Activated CD8-positive, alpha-beta T cell treated with anti-CD3 and anti-CD28 coated beads for 36 hours (primary cell): ENCODE measurements around the gene C5orf46. TPM values are rescaled to one million over a fixed set of nuclear protein-coding genes. Genes with fewer than 3 reads are reported as not detected.

Experiments
- ATAC-seq: fragments of 200-7000 bp; cut with Tn5 transposase; one replicate; pipeline ENCODE4 v1.10.0; 2021; ENCODE audit warnings: mild to moderate bottlenecking, moderate library complexity
- CTCF ChIA-PET: fragments of 350-600 bp; sonication (Branson Sonifier 250); formaldehyde crosslinking; loops from one replicate; lab custom pipeline; 2021; ENCODE audit warnings: antibody characterized with exemption; lab: Charles Lee
- POLR2A ChIA-PET: fragments of 350-600 bp; sonication (Branson Sonifier 250); formaldehyde crosslinking; loops from one replicate; lab custom pipeline; 2021; ENCODE audit warnings: antibody characterized with exemption; lab: Charles Lee
- DNase-seq: peaks from one replicate; pipeline ENCODE4 v3.0.0-alpha.2; 2020
- H3K27ac Mint-ChIP-seq: one replicate; pipeline ENCODE4 v1.8.0; 2021; ENCODE audit warnings: mild to moderate bottlenecking, mixed read lengths
- H3K27me3 Mint-ChIP-seq: one replicate; pipeline ENCODE4 v1.8.0; 2021; ENCODE audit warnings: mixed read lengths
- H3K36me3 Mint-ChIP-seq: one replicate; pipeline ENCODE4 v1.8.0; 2021; ENCODE audit warnings: low read depth, mixed read lengths
- H3K4me1 Mint-ChIP-seq: one replicate; pipeline ENCODE4 v1.8.0; 2021; ENCODE audit warnings: low read depth, mixed read lengths
- H3K4me3 Mint-ChIP-seq: one replicate; pipeline ENCODE4 v1.8.0; 2021; ENCODE audit warnings: mild to moderate bottlenecking, moderate library complexity, mixed read lengths
- H3K9me3 Mint-ChIP-seq: one replicate; pipeline ENCODE4 v1.8.0; 2021; ENCODE audit warnings: mixed read lengths
- CTCF ChIP-seq: fragments of 200-600 bp; IDR thresholded peaks from one replicate; pipeline ENCODE4 v1.8.0; 2022; ENCODE audit warnings: antibody characterized with exemption, mild to moderate bottlenecking
- intact Hi-C: fragments of 100-400 bp; cut with micrococcal nuclease; formaldehyde crosslinking; loops from one replicate; pipeline ENCODE4 v1.10.0; 2022
- total RNA-seq, 2 experiments: library from RNA; stranded (reverse); gene quantifications; one replicate each; pipeline ENCODE4 v1.2.3, GENCODE V29; 2021

Gene C5orf46
- total RNA-seq, 2 experiments from 2014 or later = not detected

GRCh38 chr5:147895864-147896263 is 10.5 kb downstream of the C5orf46 start:
- H3K36me3 Mint-ChIP-seq = no peaks in the 10 kb centered on the region
- no peak overlapping the region for H3K27ac Mint-ChIP-seq

GRCh38 chr5:147893820-147894219 is 12.5 kb downstream of the C5orf46 start:
- POLR2A ChIA-PET = no interaction called here
- no peak for DNase-seq
- no peak for ATAC-seq
- no peaks in the 10 kb centered on the region for H3K4me1 Mint-ChIP-seq
- peaks cover 8% of the 10 kb centered on the region for H3K27me3 Mint-ChIP-seq
- intact Hi-C loops = no loop called here
- CTCF ChIA-PET = no interaction called here
- H3K36me3 Mint-ChIP-seq = no peaks in the 10 kb centered on the region
- no peak overlapping the region for H3K4me3 Mint-ChIP-seq
- no peaks in the 10 kb centered on the region for H3K9me3 Mint-ChIP-seq
- TF ChIP-seq CTCF = no peak
- H3K27ac Mint-ChIP-seq = no peak overlapping the region

More at GRCh38 chr5:147895864-147896263, 10.5 kb downstream of the C5orf46 start:
- POLR2A ChIA-PET = no interaction called here
- no peak for TF ChIP-seq CTCF
- intact Hi-C loops = no loop called here
- CTCF ChIA-PET = interaction anchor here (0.9 kb wide), 1 partner anchor 38 kb away, joined by 3 read pairs; no protein-coding TSS in a partner anchor
- DNase-seq (no peak), ATAC-seq (no peak)
- Mint-ChIP-seq H3K27me3 (peaks cover 8% of the 10 kb centered on the region), H3K4me1 (no peaks in the 10 kb centered on the region), H3K4me3 (no peak overlapping the region), H3K9me3 (no peaks in the 10 kb centered on the region)

DNA sequence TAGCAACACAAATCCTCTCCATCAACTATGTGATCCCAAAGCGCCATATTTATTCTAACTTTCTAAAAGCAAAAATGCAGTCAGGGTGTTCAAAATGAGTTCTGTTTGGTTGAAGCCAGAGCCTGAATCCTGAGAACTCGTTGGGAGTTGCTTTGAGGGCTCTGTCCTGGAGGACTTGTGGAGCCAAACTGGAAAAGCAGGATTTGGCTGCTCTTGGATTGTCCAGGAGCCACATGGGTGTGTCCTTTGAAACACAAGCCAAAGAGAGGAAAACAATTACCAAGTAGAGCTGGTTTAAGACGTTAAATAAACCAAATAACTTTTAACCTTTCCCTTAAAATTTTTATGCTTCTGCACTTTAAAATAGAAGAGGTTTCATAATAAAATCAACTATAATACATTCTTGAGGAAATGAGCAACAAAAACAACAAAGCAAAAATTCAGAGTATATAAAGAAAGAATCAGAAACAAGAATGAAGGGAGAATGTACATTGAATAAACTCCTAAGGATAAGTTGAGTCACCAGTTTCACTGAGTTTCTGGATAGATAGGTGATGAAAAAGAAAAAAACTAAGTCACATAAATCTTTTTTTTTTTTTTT is 13.5 kb downstream of the C5orf46 start:
- Mint-ChIP-seq H3K36me3 (no peaks in the 10 kb centered on the region), H3K9me3 (no peaks in the 10 kb centered on the region), H3K27ac (no peak overlapping the region), H3K4me1 (no peaks in the 10 kb centered on the region), H3K27me3 (peaks cover 8% of the 10 kb centered on the region), H3K4me3 (no peak overlapping the region)
- intact Hi-C loops = no loop called here
- no peak for TF ChIP-seq CTCF
- DNase-seq (no peak), ATAC-seq (no peak)
- CTCF ChIA-PET = no interaction called here
- POLR2A ChIA-PET = no interaction called here

- CTCF ChIA-PET = interaction anchor here (0.9 kb wide), 1 partner anchor 248 kb away, joined by 3 read pairs; no protein-coding TSS in a partner anchor
- ATAC-seq = no peak
- DNase-seq = no peak
- no peak for TF ChIP-seq CTCF
- no peak overlapping the region for H3K4me3 Mint-ChIP-seq
- peaks cover 9% of the 10 kb centered on the region for H3K27me3 Mint-ChIP-seq
- no peaks in the 10 kb centered on the region for H3K36me3 Mint-ChIP-seq
- POLR2A ChIA-PET = no interaction called here
- H3K27ac Mint-ChIP-seq = no peak overlapping the region
- intact Hi-C loops = no loop called here
- no peaks in the 10 kb centered on the region for H3K9me3 Mint-ChIP-seq
- H3K4me1 Mint-ChIP-seq = no peaks in the 10 kb centered on the region
Observed at GRCh38 chr5:147887930-147888329, 18.4 kb downstream of the C5orf46 start.

DNA sequence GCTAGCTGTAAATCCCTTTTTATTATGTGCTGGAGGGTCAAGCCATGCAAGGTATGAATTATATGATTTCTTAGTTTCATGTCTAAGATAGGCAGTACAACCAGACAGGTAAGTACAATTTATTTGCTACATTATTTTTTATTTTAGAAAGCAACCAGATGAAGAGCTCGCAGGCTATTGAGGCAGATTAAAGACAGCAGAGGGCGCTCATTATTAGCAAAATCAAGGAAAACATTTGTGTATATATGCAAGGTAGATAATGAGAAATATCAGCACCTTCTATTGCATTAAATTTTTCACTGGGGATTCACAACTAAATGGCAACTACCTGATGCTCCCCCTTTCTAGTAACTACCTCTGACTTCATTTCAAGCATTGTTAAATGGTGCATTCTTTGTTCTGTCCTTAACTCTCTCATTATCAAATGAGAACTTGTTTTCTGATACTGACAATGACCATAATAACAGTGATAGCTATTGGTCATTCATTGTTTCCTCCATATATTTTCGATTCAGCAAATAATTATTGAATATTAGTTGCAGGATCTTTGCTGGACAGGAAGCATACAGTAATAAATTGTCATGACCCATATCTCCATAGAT is 19.2 kb downstream of the C5orf46 start:
- H3K27me3 Mint-ChIP-seq = peaks cover 9% of the 10 kb centered on the region
- TF ChIP-seq CTCF = peak; percentile 45
- DNase-seq = peak; percentile 3
- ChIA-PET CTCF (interaction anchor here (0.9 to 1.4 kb wide), 2 partner anchors 29 to 249 kb away, joined by 3 to 5 read pairs; no protein-coding TSS in a partner anchor), POLR2A (no interaction called here)
- intact Hi-C loops = no loop called here
- no peak overlapping the region for H3K4me3 Mint-ChIP-seq
- no peak overlapping the region for H3K27ac Mint-ChIP-seq
- no peaks in the 10 kb centered on the region for H3K9me3 Mint-ChIP-seq
- H3K36me3 Mint-ChIP-seq = no peaks in the 10 kb centered on the region
- no peak for ATAC-seq
- H3K4me1 Mint-ChIP-seq = no peaks in the 10 kb centered on the region
